NT2/D1 (cell line): ENCODE measurements around the gene CLSTN2.

Experiments used
- SUZ12 ChIP-seq: IDR thresholded peaks from 2 replicates; pipeline ENCODE4 v1.6.1; 2011; ENCODE audit not compliant: insufficient read length, insufficient read depth; ENCODE audit errors: extremely low read depth
- YY1 ChIP-seq: IDR thresholded peaks from 2 replicates; pipeline ENCODE4 v1.6.1; 2011; ENCODE audit not compliant: insufficient read length, insufficient read depth
- ZNF274 ChIP-seq: IDR thresholded peaks from 2 replicates; pipeline ENCODE4 v1.6.1; 2011; ENCODE audit warnings: mild to moderate bottlenecking, low read depth, low read length

GRCh38 chr3:140505876-140506275 is 570.9 kb downstream of the CLSTN2 start:
- TF ChIP-seq ZNF274 (no peak), SUZ12 (no peak), YY1 (no peak)
